Activated B cell treated with CpG ODN at 0.5 μM for 24 hours (primary cell): ENCODE data around the gene IGF1R. TPM values are rescaled to one million over a fixed set of nuclear protein-coding genes. Genes with fewer than 3 reads are reported as not detected.

Source experiments
- ATAC-seq: fragments of 200-7000 bp; cut with Tn5 transposase; one replicate; pipeline ENCODE4 v1.10.0; 2021; ENCODE audit warnings: low read depth, mild to moderate bottlenecking, moderate library complexity
- CTCF ChIA-PET: fragments of 350-600 bp; sonication (Branson Sonifier 250); formaldehyde crosslinking; loops from one replicate; lab custom pipeline; 2021; ENCODE audit warnings: antibody characterized with exemption; lab: Charles Lee
- POLR2A ChIA-PET: fragments of 350-600 bp; sonication (Branson Sonifier 250); formaldehyde crosslinking; loops from one replicate; lab custom pipeline; 2021; ENCODE audit warnings: antibody characterized with exemption; lab: Charles Lee
- DNase-seq: peaks from one replicate; pipeline ENCODE4 v3.0.0; 2022
- H3K27ac Mint-ChIP-seq: one replicate; pipeline ENCODE4 v1.8.0; 2020; ENCODE audit warnings: mixed read lengths
- H3K27me3 Mint-ChIP-seq: one replicate; pipeline ENCODE4 v1.8.0; 2021; ENCODE audit warnings: mixed read lengths
- H3K36me3 Mint-ChIP-seq: one replicate; pipeline ENCODE4 v1.8.0; 2021; ENCODE audit warnings: low read depth, mixed read lengths
- H3K4me1 Mint-ChIP-seq: one replicate; pipeline ENCODE4 v1.8.0; 2021; ENCODE audit warnings: mixed read lengths
- H3K4me3 Mint-ChIP-seq: one replicate; pipeline ENCODE4 v1.8.0; 2020; ENCODE audit warnings: mild to moderate bottlenecking, mixed read lengths
- H3K9me3 Mint-ChIP-seq: one replicate; pipeline ENCODE4 v1.8.0; 2020; ENCODE audit warnings: mixed read lengths
- CTCF ChIP-seq: fragments of 200-600 bp; IDR thresholded peaks from one replicate; pipeline ENCODE4 v1.8.0; 2022; ENCODE audit warnings: antibody characterized with exemption, mild to moderate bottlenecking
- intact Hi-C: fragments of 100-400 bp; cut with micrococcal nuclease; formaldehyde crosslinking; loops from one replicate; pipeline ENCODE4 v1.15.1; 2024
- total RNA-seq: library from RNA; stranded (reverse); gene quantifications from 2 replicates; pipeline ENCODE4 v1.2.3, GENCODE V29; 2022

IGF1R gene
- total RNA-seq, 1 donor from 2014 or later = 6.7 TPM

- Mint-ChIP-seq H3K9me3 (no peaks in the 10 kb centered on the region), H3K27ac (no peak overlapping the region), H3K36me3 (peaks cover 9% of the 10 kb centered on the region), H3K27me3 (no peaks in the 10 kb centered on the region), H3K4me3 (no peak overlapping the region), H3K4me1 (peaks cover 3% of the 10 kb centered on the region)
- ChIA-PET POLR2A (no interaction called here), CTCF (no interaction called here)
- TF ChIP-seq CTCF = no peak
- ATAC-seq = no peak
- no peak for DNase-seq
- intact Hi-C loops = no loop called here
Measured at GRCh38 chr15:98952381-98952803, 304.1 kb downstream of the IGF1R start.

GRCh38 chr15:98953000-98953787 is 304.9 kb downstream of the IGF1R start:
- intact Hi-C loops = no loop called here
- no peak overlapping the region for H3K27ac Mint-ChIP-seq
- ChIA-PET CTCF (no interaction called here), POLR2A (no interaction called here)
- peaks cover 12% of the 10 kb centered on the region for H3K36me3 Mint-ChIP-seq
- ATAC-seq = no peak
- no peaks in the 10 kb centered on the region for H3K27me3 Mint-ChIP-seq
- DNase-seq = no peak
- no peak for TF ChIP-seq CTCF
- H3K4me3 Mint-ChIP-seq = no peak overlapping the region
- H3K4me1 Mint-ChIP-seq = peaks cover 3% of the 10 kb centered on the region
- no peaks in the 10 kb centered on the region for H3K9me3 Mint-ChIP-seq

- Mint-ChIP-seq H3K36me3 (peaks cover 12% of the 10 kb centered on the region), H3K9me3 (no peaks in the 10 kb centered on the region), H3K27ac (no peak overlapping the region), H3K4me1 (peaks cover 3% of the 10 kb centered on the region), H3K4me3 (no peak overlapping the region), H3K27me3 (no peaks in the 10 kb centered on the region)
- intact Hi-C loops = no loop called here
- ATAC-seq = no peak
- ChIA-PET POLR2A (no interaction called here), CTCF (no interaction called here)
- TF ChIP-seq CTCF = no peak
- DNase-seq = no peak
Measured at GRCh38 chr15:98953968-98954367, 305.6 kb downstream of the IGF1R start.

GRCh38 chr15:98954411-98954810 is 306.1 kb downstream of the IGF1R start:
- ATAC-seq (no peak), DNase-seq (no peak)
- TF ChIP-seq CTCF = no peak
- Mint-ChIP-seq H3K36me3 (peaks cover 9% of the 10 kb centered on the region), H3K9me3 (no peaks in the 10 kb centered on the region), H3K27me3 (no peaks in the 10 kb centered on the region), H3K4me3 (no peak overlapping the region), H3K4me1 (peaks cover 3% of the 10 kb centered on the region), H3K27ac (no peak overlapping the region)
- intact Hi-C loops = no loop called here
- CTCF ChIA-PET = no interaction called here
- POLR2A ChIA-PET = no interaction called here

GRCh38 chr15:98955331-98955730 is 307.0 kb downstream of the IGF1R start:
- Mint-ChIP-seq H3K4me1 (peaks cover 3% of the 10 kb centered on the region), H3K27me3 (no peaks in the 10 kb centered on the region), H3K9me3 (no peaks in the 10 kb centered on the region), H3K27ac (no peak overlapping the region), H3K36me3 (peaks cover 7% of the 10 kb centered on the region), H3K4me3 (no peak overlapping the region)
- ATAC-seq (no peak), DNase-seq (no peak)
- ChIA-PET CTCF (no interaction called here), POLR2A (no interaction called here)
- no peak for TF ChIP-seq CTCF
- intact Hi-C loops = no loop called here
